ENCODE measurements around the gene TNRC6B. TPM values are rescaled to one million over a fixed set of nuclear protein-coding genes. Genes with fewer than 3 reads are reported as not detected.

TNRC6B gene
- total RNA-seq, 2 donors from 2014 or later, result 43.6 to 52.7 TPM

GRCh38 chr22:40231618-40232313 is 54.0 kb downstream of the TNRC6B start:
- no peak for DNase-seq (ENCODE audit: low spot score)
- Mint-ChIP-seq H3K4me3 (no peak overlapping the region), H3K27ac (no peak overlapping the region), H3K36me3 (peaks cover 5% of the 10 kb centered on the region), H3K4me1 (ENCODE audit: low read depth in 2 of 2) (peaks cover 19 to 23% of the 10 kb centered on the region in 2 donors), H3K9me3 (no peaks in the 10 kb centered on the region), H3K27me3 (no peaks in the 10 kb centered on the region)
- no peak for ATAC-seq

GRCh38 chr22:40232624-40233023 is 54.9 kb downstream of the TNRC6B start:
- Mint-ChIP-seq H3K9me3 (no peaks in the 10 kb centered on the region), H3K36me3 (peaks cover 5% of the 10 kb centered on the region), H3K4me1 (ENCODE audit: low read depth in 2 of 2) (peaks cover 21 to 27% of the 10 kb centered on the region in 2 donors), H3K4me3 (no peak overlapping the region), H3K27ac (no peak overlapping the region), H3K27me3 (no peaks in the 10 kb centered on the region)
- ATAC-seq, result no peak
- no peak for DNase-seq (ENCODE audit: low spot score)

GRCh38 chr22:40233886-40234285 is 56.2 kb downstream of the TNRC6B start:
- Mint-ChIP-seq H3K4me1 (ENCODE audit: low read depth in 2 of 2) (peaks cover 34 to 37% of the 10 kb centered on the region in 2 donors), H3K9me3 (no peaks in the 10 kb centered on the region), H3K27me3 (no peaks in the 10 kb centered on the region), H3K27ac (no peak overlapping the region), H3K4me3 (no peak overlapping the region), H3K36me3 (peaks cover 5% of the 10 kb centered on the region)
- ATAC-seq, result no peak
- no peak for DNase-seq (ENCODE audit: low spot score)

- no peaks in the 10 kb centered on the region for H3K9me3 Mint-ChIP-seq
- H3K4me1 Mint-ChIP-seq (ENCODE audit: low read depth in 2 of 2), result peaks cover 40 to 41% of the 10 kb centered on the region in 2 donors
- no peak for DNase-seq (ENCODE audit: low spot score)
- no peak for ATAC-seq
- no peaks in the 10 kb centered on the region for H3K27me3 Mint-ChIP-seq
- H3K27ac Mint-ChIP-seq, result no peak overlapping the region
- H3K36me3 Mint-ChIP-seq, result peaks cover 5% of the 10 kb centered on the region
- H3K4me3 Mint-ChIP-seq, result no peak overlapping the region
These were observed 56.9 kb downstream of the TNRC6B start for GRCh38 chr22:40234658-40235057.

GRCh38 chr22:40235308-40235707 is 57.6 kb downstream of the TNRC6B start:
- H3K27ac Mint-ChIP-seq, result no peak overlapping the region
- ATAC-seq (no peak), DNase-seq (ENCODE audit: low spot score) (no peak)
- no peaks in the 10 kb centered on the region for H3K9me3 Mint-ChIP-seq
- peaks cover 5% of the 10 kb centered on the region for H3K36me3 Mint-ChIP-seq
- no peaks in the 10 kb centered on the region for H3K27me3 Mint-ChIP-seq
- H3K4me1 Mint-ChIP-seq (ENCODE audit: low read depth in 2 of 2), result peaks cover 43 to 45% of the 10 kb centered on the region in 2 donors
- no peak overlapping the region for H3K4me3 Mint-ChIP-seq

- Mint-ChIP-seq H3K4me1 (ENCODE audit: low read depth in 2 of 2) (peaks cover 51 to 54% of the 10 kb centered on the region in 2 donors), H3K27me3 (no peaks in the 10 kb centered on the region), H3K36me3 (peaks cover 5% of the 10 kb centered on the region), H3K9me3 (no peaks in the 10 kb centered on the region), H3K4me3 (no peak overlapping the region), H3K27ac (peak overlapping the region in 1 of 2 donors; percentile 37)
- DNase-seq (ENCODE audit: low spot score) (no peak), ATAC-seq (no peak)
These were observed 58.5 kb downstream of the TNRC6B start for GRCh38 chr22:40236131-40236665.

DNA sequence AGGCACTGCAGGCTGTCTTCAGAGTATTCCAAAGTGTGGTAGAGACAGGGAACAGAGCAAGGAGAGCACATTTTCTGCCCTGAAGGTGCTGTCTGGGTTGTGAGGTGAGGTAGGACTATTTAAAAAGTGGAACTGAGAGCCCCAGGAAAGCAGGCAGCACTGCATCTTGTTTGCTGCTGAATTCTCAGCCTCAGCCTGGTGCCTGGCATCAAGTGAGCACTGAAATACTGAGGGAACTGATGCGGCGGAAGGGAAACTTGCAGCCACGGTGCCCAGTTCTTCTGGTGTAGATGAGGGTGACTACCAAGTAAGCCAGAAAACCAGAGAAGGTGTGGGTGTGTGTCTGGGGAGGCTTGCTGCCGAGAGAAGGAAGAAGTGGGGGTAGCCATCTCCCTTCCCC is 59.5 kb downstream of the TNRC6B start:
- DNase-seq (ENCODE audit: low spot score) (no peak), ATAC-seq (no peak)
- H3K9me3 Mint-ChIP-seq, result no peaks in the 10 kb centered on the region
- H3K4me3 Mint-ChIP-seq, result no peak overlapping the region
- peaks cover 56 to 64% of the 10 kb centered on the region in 2 donors for H3K4me1 Mint-ChIP-seq (ENCODE audit: low read depth in 2 of 2)
- no peak overlapping the region for H3K27ac Mint-ChIP-seq
- no peaks in the 10 kb centered on the region for H3K27me3 Mint-ChIP-seq
- H3K36me3 Mint-ChIP-seq, result peaks cover under 1% of the 10 kb centered on the region

DNA sequence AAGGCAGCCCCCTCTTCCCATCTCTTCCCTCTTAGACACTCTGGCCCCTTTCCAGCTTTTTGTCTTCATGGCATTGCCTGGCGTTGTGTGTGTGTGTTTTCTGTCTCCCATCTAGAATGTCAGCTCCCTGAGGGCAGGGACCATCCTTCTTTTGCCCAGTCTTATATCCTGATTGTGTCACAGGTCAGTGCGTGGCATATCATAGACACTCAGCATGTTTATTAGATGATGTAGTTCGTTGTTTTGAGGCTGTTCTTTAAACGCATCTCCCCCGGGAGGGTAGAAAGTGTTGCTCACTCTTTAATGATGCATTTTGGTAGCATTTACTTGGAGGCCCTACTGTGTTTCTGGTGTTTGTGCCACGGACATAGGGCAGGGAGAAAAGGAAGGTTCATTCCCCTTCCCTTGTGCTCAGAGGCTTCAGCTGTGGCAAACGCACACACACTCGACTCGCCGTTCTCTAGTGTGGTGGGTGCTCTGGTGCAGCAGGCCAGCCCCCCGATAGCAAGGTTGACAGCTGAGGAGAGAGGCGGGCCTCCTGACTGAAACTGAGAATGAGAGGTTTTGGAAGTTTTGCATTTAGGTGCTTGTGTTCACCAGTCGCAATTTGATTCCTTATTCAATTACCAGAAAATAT is 60.2 kb downstream of the TNRC6B start:
- H3K36me3 Mint-ChIP-seq, result no peaks in the 10 kb centered on the region
- peak overlapping the region in 1 of 2 donors; percentile 68 for H3K27ac Mint-ChIP-seq
- H3K9me3 Mint-ChIP-seq, result no peaks in the 10 kb centered on the region
- DNase-seq (ENCODE audit: low spot score) (no peak), ATAC-seq (no peak)
- H3K4me1 Mint-ChIP-seq (ENCODE audit: low read depth in 2 of 2), result peaks cover 56 to 64% of the 10 kb centered on the region in 2 donors
- H3K27me3 Mint-ChIP-seq, result no peaks in the 10 kb centered on the region
- peak overlapping the region; percentile 68 for H3K4me3 Mint-ChIP-seq

- no peaks in the 10 kb centered on the region for H3K36me3 Mint-ChIP-seq
- H3K9me3 Mint-ChIP-seq, result no peaks in the 10 kb centered on the region
- H3K27ac Mint-ChIP-seq, result peak overlapping the region; percentile 36 to 68
- H3K4me3 Mint-ChIP-seq, result peak overlapping the region; percentile 68
- ATAC-seq (peak; percentile 61 to 87), DNase-seq (ENCODE audit: low spot score) (no peak)
- H3K27me3 Mint-ChIP-seq, result no peaks in the 10 kb centered on the region
- H3K4me1 Mint-ChIP-seq (ENCODE audit: low read depth in 2 of 2), result peaks cover 56 to 64% of the 10 kb centered on the region in 2 donors
These were observed 61.0 kb downstream of the TNRC6B start for GRCh38 chr22:40238425-40239344.

- Mint-ChIP-seq H3K27me3 (no peaks in the 10 kb centered on the region), H3K9me3 (no peaks in the 10 kb centered on the region), H3K36me3 (no peaks in the 10 kb centered on the region), H3K27ac (peak overlapping the region; percentile 36 to 68), H3K4me3 (peak overlapping the region; percentile 68), H3K4me1 (ENCODE audit: low read depth in 2 of 2) (peaks cover 60 to 70% of the 10 kb centered on the region in 2 donors)
- DNase-seq (ENCODE audit: low spot score) (no peak), ATAC-seq (no peak)
These were observed 61.6 kb downstream of the TNRC6B start for GRCh38 chr22:40239345-40239683.

DNA sequence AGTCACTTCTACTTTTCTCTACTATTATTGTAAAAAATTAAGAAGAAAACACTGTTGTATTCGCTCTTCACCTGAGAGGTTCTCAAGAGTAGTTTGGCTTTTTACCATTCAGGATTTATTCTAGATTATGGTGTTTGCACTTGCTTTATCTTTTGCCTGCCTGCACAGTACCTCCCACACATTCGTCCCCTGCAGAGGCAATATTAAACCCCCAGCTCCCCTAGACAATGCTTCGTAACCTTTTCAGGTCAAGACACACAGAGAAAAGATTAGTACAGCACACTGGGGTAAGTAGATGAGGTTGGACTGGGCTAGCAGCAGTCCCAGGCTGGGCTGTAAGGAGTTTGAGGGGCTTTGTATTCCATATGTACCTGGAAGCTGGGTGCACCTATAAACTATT is 62.4 kb downstream of the TNRC6B start:
- ATAC-seq (no peak), DNase-seq (ENCODE audit: low spot score) (no peak)
- Mint-ChIP-seq H3K27ac (peak overlapping the region in 1 of 2 donors; percentile 63), H3K27me3 (no peaks in the 10 kb centered on the region), H3K36me3 (no peaks in the 10 kb centered on the region), H3K4me3 (no peak overlapping the region), H3K4me1 (ENCODE audit: low read depth in 2 of 2) (peaks cover 65 to 71% of the 10 kb centered on the region in 2 donors), H3K9me3 (no peaks in the 10 kb centered on the region)

GRCh38 chr22:40240686-40241085 is 63.0 kb downstream of the TNRC6B start:
- ATAC-seq, result no peak
- H3K4me1 Mint-ChIP-seq (ENCODE audit: low read depth in 2 of 2), result peaks cover 63 to 66% of the 10 kb centered on the region in 2 donors
- no peaks in the 10 kb centered on the region for H3K27me3 Mint-ChIP-seq
- no peak for DNase-seq (ENCODE audit: low spot score)
- no peaks in the 10 kb centered on the region for H3K9me3 Mint-ChIP-seq
- H3K27ac Mint-ChIP-seq, result peak overlapping the region in 1 of 2 donors; percentile 63
- peak overlapping the region; percentile 30 for H3K4me3 Mint-ChIP-seq
- H3K36me3 Mint-ChIP-seq, result no peaks in the 10 kb centered on the region

DNA sequence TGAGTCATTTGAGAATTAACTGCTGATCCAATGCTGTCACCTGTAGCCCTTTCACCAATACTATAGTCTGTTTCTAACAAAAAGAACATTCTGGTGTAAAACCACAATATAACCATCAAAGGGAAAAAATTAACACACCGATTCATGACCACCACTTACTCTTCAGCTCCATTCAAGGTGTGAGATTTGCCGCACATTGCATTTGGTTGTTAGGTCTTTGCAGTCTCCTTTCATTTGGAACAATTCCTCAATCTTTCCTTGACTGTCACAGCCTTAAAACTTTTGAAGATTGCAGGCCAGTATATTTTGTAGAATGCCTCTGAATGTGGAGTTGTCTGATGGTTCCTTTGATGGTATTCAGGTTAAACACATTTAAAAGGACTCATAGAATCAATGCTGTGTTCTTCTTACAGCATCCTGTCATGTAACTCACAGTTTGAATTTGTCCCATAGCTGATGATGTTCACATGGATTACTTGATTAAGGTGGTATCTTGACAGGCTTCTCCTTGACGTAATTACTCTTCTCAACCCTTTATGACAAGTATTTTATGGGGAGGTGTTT is 63.6 kb downstream of the TNRC6B start:
- Mint-ChIP-seq H3K4me3 (peak overlapping the region; percentile 30), H3K36me3 (no peaks in the 10 kb centered on the region), H3K27ac (peak overlapping the region in 1 of 2 donors; percentile 50), H3K27me3 (no peaks in the 10 kb centered on the region), H3K4me1 (ENCODE audit: low read depth in 2 of 2) (peaks cover 60 to 62% of the 10 kb centered on the region in 2 donors), H3K9me3 (no peaks in the 10 kb centered on the region)
- DNase-seq (ENCODE audit: low spot score), result no peak
- peak; percentile 15 to 67 for ATAC-seq
